PC-3 (cell line): ENCODE results near the gene GALNT2. TPM values are rescaled to one million over a fixed set of nuclear protein-coding genes. Genes with fewer than 3 reads are reported as not detected.

Experiments
- ATAC-seq: fragments of 200-7000 bp; cut with Tn5 transposase; 2 replicates; pipeline ENCODE4 v1.9.1; 2020; ENCODE audit warnings: mild to moderate bottlenecking, moderate library complexity
- BruUV-seq: library from RNA; stranded (reverse); fragments of 400-500 nt; replicated peaks from 2 replicates; lab custom pipeline; 2021; lab: Mats Ljungman, UMichigan
- CTCF ChIA-PET: fragments of 300-600 bp; sonication (Branson Sonifier 250); formaldehyde crosslinking; loops from one replicate; lab custom pipeline; 2022; ENCODE audit warnings: antibody characterized with exemption; lab: Charles Lee
- POLR2A ChIA-PET: fragments of 300-600 bp; sonication (Branson Sonifier 250); formaldehyde crosslinking; loops from one replicate; lab custom pipeline; 2022; ENCODE audit warnings: antibody characterized with exemption; ENCODE audit not compliant: unreplicated experiment; lab: Charles Lee
- DNase-seq: peaks from one replicate; pipeline ENCODE4 v3.0.0-alpha.2; 2015
- H2AFZ ChIP-seq: fragments of 300-600 bp; sonication (generic); 2 replicates; pipeline ENCODE4 v1.6.0; 2016; ENCODE audit warnings: antibody characterized with exemption, low read length
- H3F3A ChIP-seq: fragments of 300-600 bp; sonication (generic); one replicate; pipeline ENCODE4 v1.6.0; 2017; ENCODE audit warnings: antibody characterized with exemption, low read length, control low read depth, mild to moderate bottlenecking; ENCODE audit not compliant: unreplicated experiment
- H3K27ac ChIP-seq: fragments of 300-600 bp; sonication (generic); 2 replicates; pipeline ENCODE4 v1.5.1; 2016; ENCODE audit warnings: mild to moderate bottlenecking, low read length
- H3K27me3 ChIP-seq: fragments of 300-600 bp; sonication (generic); 2 replicates; pipeline ENCODE4 v1.6.1; 2016; ENCODE audit warnings: low read length, mixed read lengths
- H3K36me3 ChIP-seq: fragments of 300-600 bp; sonication (generic); 2 replicates; pipeline ENCODE4 v1.6.1; 2016; ENCODE audit warnings: low read depth, mixed run types, low read length, mixed read lengths
- H3K4me1 ChIP-seq: fragments of 300-600 bp; sonication (generic); 2 replicates; pipeline ENCODE4 v1.5.1; 2016; ENCODE audit warnings: low read length; ENCODE audit not compliant: insufficient read depth
- H3K4me2 ChIP-seq: fragments of 300-600 bp; sonication (generic); 2 replicates; pipeline ENCODE4 v1.6.0; 2016; ENCODE audit warnings: low read length
- H3K4me3 ChIP-seq: fragments of 300-600 bp; sonication (generic); 2 replicates; pipeline ENCODE4 v1.5.1; 2016; ENCODE audit warnings: mild to moderate bottlenecking, low read length, mixed read lengths
- H3K79me2 ChIP-seq: fragments of 300-600 bp; sonication (generic); 2 replicates; pipeline ENCODE4 v1.6.1; 2017; ENCODE audit warnings: low read length, mixed read lengths
- H3K9ac ChIP-seq: fragments of 300-600 bp; sonication (generic); 2 replicates; pipeline ENCODE4 v1.6.0; 2016; ENCODE audit warnings: mild to moderate bottlenecking, low read length
- H3K9me2 ChIP-seq: fragments of 300-600 bp; sonication (generic); replicated peaks from 2 replicates; pipeline ENCODE4 v1.6.1; 2016; ENCODE audit warnings: mixed run types, low read length, mixed read lengths
- H3K9me3 ChIP-seq: fragments of 300-600 bp; sonication (generic); 2 replicates; pipeline ENCODE4 v1.6.1; 2016; ENCODE audit warnings: low read length, mixed read lengths
- H4K20me1 ChIP-seq: fragments of 300-600 bp; sonication (generic); 2 replicates; pipeline ENCODE4 v1.6.1; 2016; ENCODE audit warnings: low read length, mixed read lengths
- EZH2 ChIP-seq: fragments of 300-600 bp; sonication (generic); IDR thresholded peaks from one replicate; pipeline ENCODE4 v1.6.1; 2017; ENCODE audit warnings: antibody characterized with exemption, mild to moderate bottlenecking, low read length; ENCODE audit not compliant: unreplicated experiment
- EZH2phosphoT487 ChIP-seq: fragments of 300-600 bp; sonication (generic); IDR thresholded peaks from 2 replicates; pipeline ENCODE4 v1.6.1; 2018; ENCODE audit warnings: mild to moderate bottlenecking, antibody characterized with exemption, low read length, borderline replicate concordance
- intact Hi-C: fragments of 100-400 bp; cut with micrococcal nuclease; formaldehyde crosslinking; loops from 2 replicates; pipeline ENCODE4 v1.9.0; 2023
- total RNA-seq: library from RNA; depleted of rRNA; stranded (reverse); fragments of >200 nt; gene quantifications from 2 replicates; pipeline ENCODE4 v1.2.3, GENCODE V29; 2014
- TF ChIP-seq, protein P1 (sequence below): fragments of 300-600 bp; sonication (generic); conservative IDR thresholded peaks from 2 replicates; pipeline ENCODE4 v1.5.1; 2017; ENCODE audit warnings: antibody characterized with exemption, low read depth, mild to moderate bottlenecking, low read length

GALNT2 gene
- total RNA-seq, 1 experiment from 2014 or later = 182 TPM

DNA sequence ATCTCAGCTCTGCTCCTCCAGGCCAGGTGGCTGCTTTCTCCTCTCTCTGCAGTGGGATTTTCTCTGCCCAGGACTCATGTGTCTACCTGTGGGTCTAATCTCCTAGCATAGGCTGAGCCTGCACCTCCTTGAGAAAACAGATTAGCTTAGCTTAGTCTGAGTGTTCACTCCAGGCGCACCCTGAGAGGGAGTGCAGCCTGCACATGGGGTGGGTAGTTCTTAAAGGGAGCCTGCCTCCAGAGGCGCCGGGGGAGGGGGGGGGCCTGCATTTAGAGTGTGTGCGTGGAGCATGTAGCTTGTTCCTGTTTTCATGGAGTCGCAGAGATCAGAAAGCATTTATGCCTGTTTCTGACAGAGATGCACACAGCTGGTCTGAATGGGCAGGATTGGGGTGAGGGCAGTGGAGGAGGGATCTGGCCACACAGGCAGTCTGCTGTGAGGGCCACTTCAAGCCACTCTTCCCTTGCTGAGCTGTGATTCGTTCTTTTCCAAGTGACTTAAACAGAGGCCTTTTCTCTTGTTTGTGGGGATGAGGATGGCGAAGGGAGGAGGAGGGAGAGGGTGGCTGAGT is 45.2 kb downstream of the GALNT2 start:
- no TSS peak for BruUV-seq
- Histone ChIP-seq H3K79me2 (peaks cover 99% of the 10 kb centered on the region), H3K4me2 (no peak overlapping the region), H4K20me1 (no peaks in the 10 kb centered on the region; the same call in 1 of the 2 replicates), H3F3A (no peaks in the 10 kb centered on the region), H3K27me3 (no peaks in the 10 kb centered on the region), H3K9me2 (no peaks in the 10 kb centered on the region), H2AFZ (no peak overlapping the region), H3K36me3 (peaks cover 32% of the 10 kb centered on the region), H3K9ac (no peak overlapping the region), H3K27ac (peak overlapping the region; percentile 82), H3K4me3 (no peak overlapping the region), H3K4me1 (peaks cover 38% of the 10 kb centered on the region), H3K9me3 (no peaks in the 10 kb centered on the region)
- intact Hi-C loops = no loop called here
- ATAC-seq (peak; percentile 5; the same call in 1 of the 2 replicates), DNase-seq (no peak)
- TF ChIP-seq, protein P1, sequence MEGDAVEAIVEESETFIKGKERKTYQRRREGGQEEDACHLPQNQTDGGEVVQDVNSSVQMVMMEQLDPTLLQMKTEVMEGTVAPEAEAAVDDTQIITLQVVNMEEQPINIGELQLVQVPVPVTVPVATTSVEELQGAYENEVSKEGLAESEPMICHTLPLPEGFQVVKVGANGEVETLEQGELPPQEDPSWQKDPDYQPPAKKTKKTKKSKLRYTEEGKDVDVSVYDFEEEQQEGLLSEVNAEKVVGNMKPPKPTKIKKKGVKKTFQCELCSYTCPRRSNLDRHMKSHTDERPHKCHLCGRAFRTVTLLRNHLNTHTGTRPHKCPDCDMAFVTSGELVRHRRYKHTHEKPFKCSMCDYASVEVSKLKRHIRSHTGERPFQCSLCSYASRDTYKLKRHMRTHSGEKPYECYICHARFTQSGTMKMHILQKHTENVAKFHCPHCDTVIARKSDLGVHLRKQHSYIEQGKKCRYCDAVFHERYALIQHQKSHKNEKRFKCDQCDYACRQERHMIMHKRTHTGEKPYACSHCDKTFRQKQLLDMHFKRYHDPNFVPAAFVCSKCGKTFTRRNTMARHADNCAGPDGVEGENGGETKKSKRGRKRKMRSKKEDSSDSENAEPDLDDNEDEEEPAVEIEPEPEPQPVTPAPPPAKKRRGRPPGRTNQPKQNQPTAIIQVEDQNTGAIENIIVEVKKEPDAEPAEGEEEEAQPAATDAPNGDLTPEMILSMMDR = no peak
- TF ChIP-seq EZH2phosphoT487 (no peak), EZH2 (no peak)
- ChIA-PET CTCF (interaction anchor here (0.5 kb wide), 1 partner anchor 89 kb away, joined by 3 read pairs; no protein-coding TSS in a partner anchor), POLR2A (interaction anchor here (0.7 kb wide), 1 partner anchor 70 kb away, joined by 8 read pairs; no protein-coding TSS in a partner anchor)

DNA sequence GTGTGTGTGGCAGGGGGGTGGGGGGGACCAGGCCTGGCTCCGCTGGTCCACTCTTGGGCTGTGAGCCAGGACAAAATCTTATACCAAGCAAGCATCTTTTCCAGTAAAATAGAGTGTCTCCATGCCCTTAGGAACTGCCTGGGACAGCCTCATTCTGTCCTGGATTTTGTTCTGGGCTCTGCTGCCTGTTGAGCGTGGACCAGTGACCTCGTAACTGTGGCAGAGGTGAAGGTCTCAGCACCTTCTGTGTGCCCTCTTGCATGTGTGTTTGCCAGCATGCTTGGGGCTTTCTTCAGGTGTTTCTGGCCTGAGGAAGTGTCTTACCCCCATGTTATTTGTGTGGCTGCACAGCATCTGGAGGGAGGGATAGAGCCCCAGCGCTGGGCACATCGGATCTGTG is 45.7 kb downstream of the GALNT2 start:
- H3K4me2 ChIP-seq = 0 out of 2 replicates have a peak overlapping the region, but pooled peaks have one; percentile 9
- TF ChIP-seq EZH2 (no peak), EZH2phosphoT487 (no peak)
- TF ChIP-seq, protein P1 = no peak
- no TSS peak for BruUV-seq
- H3K9ac ChIP-seq = peak overlapping the region; percentile 42; the same call in 1 of the 2 replicates
- 0 out of 2 replicates have a peak, but pooled peaks have one; percentile 4 for ATAC-seq
- no peaks in the 10 kb centered on the region for H3K9me3 ChIP-seq
- H3K27ac ChIP-seq = peak overlapping the region; percentile 82
- H3K9me2 ChIP-seq = no peaks in the 10 kb centered on the region
- H3K36me3 ChIP-seq = peaks cover 37% of the 10 kb centered on the region
- DNase-seq = no peak
- H4K20me1 ChIP-seq = no peaks in the 10 kb centered on the region; the same call in 1 of the 2 replicates
- CTCF ChIA-PET = interaction anchor here (0.5 kb wide), 1 partner anchor 90 kb away, joined by 3 read pairs; no protein-coding TSS in a partner anchor
- intact Hi-C loops = no loop called here
- no peaks in the 10 kb centered on the region for H3F3A ChIP-seq
- peaks cover 99% of the 10 kb centered on the region for H3K79me2 ChIP-seq
- no peaks in the 10 kb centered on the region for H3K27me3 ChIP-seq
- peaks cover 32% of the 10 kb centered on the region for H3K4me1 ChIP-seq
- POLR2A ChIA-PET = no interaction called here
- H3K4me3 ChIP-seq = no peak overlapping the region
- no peak overlapping the region for H2AFZ ChIP-seq

- H3K36me3 ChIP-seq = peaks cover 37% of the 10 kb centered on the region
- no peak overlapping the region for H2AFZ ChIP-seq
- BruUV-seq = no TSS peak
- peaks cover 99% of the 10 kb centered on the region for H3K79me2 ChIP-seq
- no peak overlapping the region for H3K4me3 ChIP-seq
- H4K20me1 ChIP-seq = no peaks in the 10 kb centered on the region; the same call in 1 of the 2 replicates
- no peaks in the 10 kb centered on the region for H3K9me2 ChIP-seq
- no peaks in the 10 kb centered on the region for H3K27me3 ChIP-seq
- ChIA-PET CTCF (no interaction called here), POLR2A (no interaction called here)
- no peaks in the 10 kb centered on the region for H3K9me3 ChIP-seq
- DNase-seq = no peak
- TF ChIP-seq EZH2 (no peak), EZH2phosphoT487 (no peak)
- TF ChIP-seq, protein P1 = no peak
- peak overlapping the region; percentile 42 for H3K9ac ChIP-seq
- H3K4me1 ChIP-seq = peaks cover 28% of the 10 kb centered on the region
- H3F3A ChIP-seq = no peaks in the 10 kb centered on the region
- intact Hi-C loops = no loop called here
- peak overlapping the region; percentile 82 for H3K27ac ChIP-seq
- peak; percentile 4; the same call in 1 of the 2 replicates for ATAC-seq
- peak overlapping the region; percentile 9 for H3K4me2 ChIP-seq
These were observed 46.2 kb downstream of the GALNT2 start for GRCh38 chr1:230113235-230113592.
